Stimulated activated CD8-positive, alpha-beta memory T cell treated with anti-CD3 and anti-CD28 coated beads, Interleukin-15, amount 100 ng/mL, for 4 hours (primary cell): ENCODE data around the gene HMGB2.
A peak's percentile ranks its signal among the peaks of the same experiment; 100 is the strongest.

Source experiments
- DNase-seq, 2 donors: peaks; one replicate each; pipeline ENCODE4 v3.0.0-alpha.2; 2020; ENCODE audit warnings: low read depth in 2 of 2

The HMGB2 gene

GRCh38 chr4:173334085-173334890 lies at the start of gene HMGB2:
TSS of gene HMGB2 (minus strand) at chr4:173334358. CDS start at chr4:173333649, 709 bp downstream.
- DNase-seq: peak; percentile 97 to 100

DNA sequence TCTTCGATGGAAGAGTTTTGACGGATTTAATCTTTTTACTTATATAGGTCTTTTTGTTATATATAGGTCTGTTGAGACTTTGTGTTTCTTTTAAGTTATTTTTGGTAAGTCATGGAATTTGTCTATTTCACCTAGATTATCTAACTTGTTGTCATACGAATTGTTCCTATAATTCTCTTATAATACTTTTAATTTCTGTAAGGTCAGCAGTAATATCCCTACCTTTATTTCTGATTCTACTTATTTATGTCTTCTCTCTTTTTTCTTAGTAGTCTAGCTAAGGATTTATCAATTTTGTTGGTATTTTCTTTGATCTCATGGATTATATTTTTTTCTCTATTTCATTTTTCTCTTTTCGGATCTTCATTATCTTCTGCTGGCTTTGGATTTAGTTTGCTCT lies 48.2 kb upstream of the HMGB2 start:
- no peak for DNase-seq

DNA sequence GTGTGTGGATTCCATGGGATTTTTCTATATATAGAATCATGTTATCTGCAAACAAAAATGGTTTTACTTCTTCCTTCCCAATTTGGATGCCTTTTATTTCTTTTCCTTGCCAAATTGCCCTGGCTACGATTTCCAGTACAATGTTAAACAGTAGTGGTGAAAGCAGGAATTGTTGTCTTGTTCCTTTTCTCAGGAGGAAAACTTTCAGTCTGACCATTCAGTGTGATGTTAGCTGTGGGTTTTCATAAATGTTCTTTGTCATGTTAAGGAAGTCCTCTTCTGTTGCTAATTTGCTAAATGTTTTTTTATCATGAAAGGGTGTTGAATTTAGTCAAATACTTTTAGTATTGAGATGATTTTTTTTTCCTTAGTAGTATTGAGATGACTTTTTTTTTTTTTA lies 47.5 kb upstream of the HMGB2 start:
- no peak for DNase-seq

GRCh38 chr4:173380987-173381386 lies 46.8 kb upstream of the HMGB2 start:
- no peak for DNase-seq

- DNase-seq: no peak
Measured at GRCh38 chr4:173379929-173380328, 45.8 kb upstream of the HMGB2 start.

DNA sequence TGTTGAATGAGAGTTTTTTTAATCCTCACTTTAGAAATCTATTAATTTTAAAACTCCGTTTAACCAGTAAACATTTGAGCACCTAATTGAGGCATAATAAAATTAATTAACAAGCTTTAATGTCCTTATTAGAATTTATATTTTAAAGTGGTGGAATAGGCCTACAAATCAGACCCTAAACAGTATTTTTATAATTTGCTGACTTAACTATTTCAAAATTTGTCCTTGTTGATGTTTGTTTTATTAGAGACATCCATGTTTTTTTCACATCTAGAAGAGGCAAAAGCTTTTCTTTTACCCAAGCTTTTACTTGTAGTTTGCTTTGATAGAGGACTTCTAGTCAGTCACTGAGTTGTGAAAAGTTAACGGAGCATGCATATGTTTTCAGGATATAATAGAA lies 40.4 kb upstream of the HMGB2 start:
- no peak for DNase-seq

- DNase-seq: no peak
Measured at GRCh38 chr4:173371292-173372192, 37.4 kb upstream of the HMGB2 start.

- peak; percentile 94 to 96 for DNase-seq
Measured at GRCh38 chr4:173370477-173371291, 36.5 kb upstream of the HMGB2 start, which contains the start of gene SAP30. TSS of gene SAP30 (plus strand) at chr4:173370954. CDS start at chr4:173371183, 229 bp downstream.

DNA sequence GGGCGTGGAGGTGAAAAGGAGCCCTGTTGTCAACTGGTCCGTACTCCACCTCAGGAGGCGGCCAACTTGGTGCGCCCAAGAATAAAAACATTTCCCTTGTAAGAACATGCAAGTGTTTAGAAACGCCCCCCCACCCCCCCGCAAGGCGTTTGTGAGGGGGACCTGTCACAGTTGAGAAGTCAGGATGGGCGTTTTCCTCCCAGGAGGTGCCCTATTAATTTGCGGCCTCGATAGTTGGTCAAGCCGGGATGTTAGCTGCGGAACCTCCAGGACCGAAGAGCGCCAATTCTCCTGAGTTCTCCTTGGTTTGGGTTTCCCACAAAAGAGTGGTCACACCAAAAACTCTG lies 35.9 kb upstream of the HMGB2 start:
- DNase-seq: peak; percentile 28 to 54

GRCh38 chr4:173367946-173368345 lies 33.8 kb upstream of the HMGB2 start:
- DNase-seq: no peak

- DNase-seq: no peak
Measured at GRCh38 chr4:173367285-173367684, 33.1 kb upstream of the HMGB2 start.

GRCh38 chr4:173365359-173365996 lies 31.3 kb upstream of the HMGB2 start:
- no peak for DNase-seq

- no peak for DNase-seq
Measured at GRCh38 chr4:173362666-173363065, 28.5 kb upstream of the HMGB2 start.

DNA sequence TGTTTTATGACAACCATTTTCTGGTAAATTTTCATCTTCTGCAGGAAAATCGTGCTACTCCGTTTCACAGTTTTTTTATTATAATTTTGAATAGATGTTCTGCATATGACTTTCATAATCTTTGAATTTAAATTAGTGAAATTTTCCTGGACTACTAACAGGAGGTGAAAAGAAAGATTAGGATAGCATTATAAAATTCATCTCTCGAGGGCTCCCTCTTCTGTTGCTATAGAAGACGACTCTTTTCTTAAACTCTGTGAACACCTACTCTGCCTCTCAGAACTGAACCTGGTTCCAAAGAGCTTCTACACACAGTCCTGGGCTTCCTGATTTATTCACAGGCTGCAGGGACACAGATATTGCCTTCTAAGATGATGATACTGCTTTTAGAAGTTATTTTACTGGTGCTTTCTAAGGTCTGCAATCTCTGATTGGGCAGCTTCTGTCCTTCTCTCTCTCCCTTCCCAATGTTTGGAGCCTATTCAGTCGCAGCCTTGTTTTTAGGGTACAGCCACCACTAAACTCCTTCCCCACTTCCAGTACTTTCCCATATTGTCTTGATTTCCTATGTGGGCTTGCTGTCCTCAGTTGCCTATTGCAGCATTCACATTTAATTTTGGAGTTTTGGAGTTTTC lies 26.5 kb upstream of the HMGB2 start:
- no peak for DNase-seq

- no peak for DNase-seq
Measured at GRCh38 chr4:173357939-173358338, 23.8 kb upstream of the HMGB2 start.

- no peak for DNase-seq
Measured at GRCh38 chr4:173347467-173347866, 13.3 kb upstream of the HMGB2 start.

DNA sequence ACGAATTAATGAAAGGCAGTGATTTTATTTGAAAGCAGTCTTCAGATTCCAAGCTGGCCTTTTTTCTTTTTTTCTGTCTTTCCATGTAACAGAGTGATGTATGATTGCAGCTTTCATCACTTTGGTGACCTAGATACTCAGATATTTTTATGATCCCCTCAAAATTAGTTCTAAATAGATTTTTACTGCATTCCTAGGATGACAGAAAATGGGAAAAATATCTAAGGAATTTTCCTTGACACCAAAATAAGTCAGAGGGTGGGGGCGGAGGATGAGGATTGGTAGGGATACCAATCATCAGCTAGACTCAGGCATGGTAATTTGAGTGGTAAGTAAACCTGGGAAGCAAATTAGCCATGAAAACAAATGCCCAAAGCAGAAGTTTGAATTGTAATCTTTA lies 11.9 kb upstream of the HMGB2 start:
- no peak for DNase-seq

DNA sequence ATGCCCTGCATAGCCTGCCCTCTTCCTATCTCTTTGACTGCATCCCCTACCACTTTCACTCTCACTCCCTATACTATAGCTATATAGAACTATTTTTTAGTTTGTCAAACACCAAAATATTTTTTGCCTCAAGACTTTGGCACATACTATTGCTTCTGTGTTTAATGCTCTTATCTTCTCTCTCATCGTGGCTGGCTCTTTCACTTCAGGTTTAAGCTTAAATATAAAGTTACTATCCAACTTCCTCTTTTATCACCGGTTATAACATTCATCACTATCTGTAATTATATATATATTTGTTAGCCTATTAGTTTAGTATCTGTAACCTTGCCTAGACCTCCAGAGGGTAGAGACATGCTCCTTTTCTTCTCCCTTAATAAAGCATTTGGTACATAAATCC lies 11.5 kb upstream of the HMGB2 start:
- DNase-seq: no peak

DNA sequence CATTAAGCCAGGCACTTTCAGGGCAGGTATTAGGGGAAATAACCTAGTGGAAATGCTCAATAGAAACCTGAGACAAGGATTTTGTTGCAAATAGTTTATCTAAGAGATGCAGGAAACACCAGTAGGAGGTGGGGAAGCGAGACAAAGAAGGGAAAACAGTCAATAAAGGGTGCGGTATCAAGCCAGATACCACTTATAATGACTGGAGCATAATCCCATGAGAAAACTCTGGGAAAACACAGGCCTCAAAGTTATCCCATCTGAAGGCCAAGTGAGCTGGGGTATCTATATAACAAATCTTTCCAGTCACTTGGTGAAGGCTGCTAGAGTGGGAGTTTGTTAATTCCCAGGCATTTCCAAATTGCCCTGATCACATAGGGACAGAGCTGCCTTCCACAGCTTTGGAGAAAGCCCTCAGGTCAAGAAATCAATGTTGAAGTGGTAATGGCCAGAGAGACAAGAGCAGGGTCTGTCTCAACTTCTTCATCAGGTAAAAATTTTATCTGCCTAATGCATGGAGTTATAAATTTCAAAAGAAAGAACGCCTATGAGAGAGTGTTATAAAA lies 9.8 kb upstream of the HMGB2 start:
- no peak for DNase-seq

- DNase-seq: no peak
Measured at GRCh38 chr4:173337463-173337862, 3.3 kb upstream of the HMGB2 start.
